Measurements from ENCODE around the gene CCDC121.

CCDC121 gene, protein sequence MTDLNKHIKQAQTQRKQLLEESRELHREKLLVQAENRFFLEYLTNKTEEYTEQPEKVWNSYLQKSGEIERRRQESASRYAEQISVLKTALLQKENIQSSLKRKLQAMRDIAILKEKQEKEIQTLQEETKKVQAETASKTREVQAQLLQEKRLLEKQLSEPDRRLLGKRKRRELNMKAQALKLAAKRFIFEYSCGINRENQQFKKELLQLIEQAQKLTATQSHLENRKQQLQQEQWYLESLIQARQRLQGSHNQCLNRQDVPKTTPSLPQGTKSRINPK

DNA sequence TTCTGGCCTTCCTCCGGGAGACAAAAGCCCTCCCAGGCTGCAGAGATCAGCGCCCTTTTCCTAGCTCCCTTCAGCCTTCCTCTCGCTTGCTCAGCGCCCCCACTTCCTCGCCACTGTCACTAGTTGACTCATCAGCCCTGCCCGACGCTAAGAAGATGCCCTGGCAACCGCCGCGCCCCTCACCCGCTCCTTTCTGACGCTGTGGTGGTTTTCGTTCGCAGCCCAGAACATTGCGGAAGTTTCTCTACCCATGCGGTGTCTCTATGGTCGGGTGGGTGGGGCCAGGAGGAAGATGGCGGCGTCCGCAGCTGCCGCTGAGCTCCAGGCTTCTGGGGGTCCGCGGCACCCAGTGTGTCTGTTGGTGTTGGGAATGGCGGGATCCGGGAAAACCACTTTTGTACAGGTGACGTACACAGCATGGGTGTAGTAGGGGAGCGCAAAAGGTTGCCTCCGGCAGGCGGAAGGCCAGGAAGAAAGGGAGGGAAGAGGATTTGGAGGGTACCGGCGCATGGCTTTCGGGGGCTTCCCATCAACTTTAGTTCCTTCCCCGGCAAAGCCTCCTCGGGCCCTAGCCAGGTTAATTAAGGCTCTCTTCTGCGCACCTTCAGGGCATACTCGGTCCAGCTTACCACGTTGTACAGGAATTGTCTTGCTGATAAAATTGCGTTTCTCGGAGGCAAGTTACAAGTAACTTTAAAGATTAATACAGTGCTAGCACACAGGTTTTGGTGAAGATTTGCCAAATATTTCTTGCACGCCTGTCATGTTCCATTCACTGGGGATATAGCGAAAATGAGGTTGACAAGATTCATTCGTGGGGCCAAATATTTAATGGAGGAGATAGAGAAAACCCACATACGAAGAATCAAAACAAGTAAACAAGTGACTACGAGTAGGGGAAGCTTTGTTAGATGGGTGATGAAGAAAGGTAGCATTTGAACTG lies at the start of gene CCDC121, which contains the start of gene GPN1:
TSS of gene CCDC121 (minus strand) at position 246 of the 943 bp plus-strand sequence. CDS start 1,213 bp downstream, outside the sequence.
TSS of gene GPN1 (plus strand) at position 284 of the 943 bp plus-strand sequence. CDS start at position 293, 9 bp downstream.
- TF ChIP-seq, protein P1, sequence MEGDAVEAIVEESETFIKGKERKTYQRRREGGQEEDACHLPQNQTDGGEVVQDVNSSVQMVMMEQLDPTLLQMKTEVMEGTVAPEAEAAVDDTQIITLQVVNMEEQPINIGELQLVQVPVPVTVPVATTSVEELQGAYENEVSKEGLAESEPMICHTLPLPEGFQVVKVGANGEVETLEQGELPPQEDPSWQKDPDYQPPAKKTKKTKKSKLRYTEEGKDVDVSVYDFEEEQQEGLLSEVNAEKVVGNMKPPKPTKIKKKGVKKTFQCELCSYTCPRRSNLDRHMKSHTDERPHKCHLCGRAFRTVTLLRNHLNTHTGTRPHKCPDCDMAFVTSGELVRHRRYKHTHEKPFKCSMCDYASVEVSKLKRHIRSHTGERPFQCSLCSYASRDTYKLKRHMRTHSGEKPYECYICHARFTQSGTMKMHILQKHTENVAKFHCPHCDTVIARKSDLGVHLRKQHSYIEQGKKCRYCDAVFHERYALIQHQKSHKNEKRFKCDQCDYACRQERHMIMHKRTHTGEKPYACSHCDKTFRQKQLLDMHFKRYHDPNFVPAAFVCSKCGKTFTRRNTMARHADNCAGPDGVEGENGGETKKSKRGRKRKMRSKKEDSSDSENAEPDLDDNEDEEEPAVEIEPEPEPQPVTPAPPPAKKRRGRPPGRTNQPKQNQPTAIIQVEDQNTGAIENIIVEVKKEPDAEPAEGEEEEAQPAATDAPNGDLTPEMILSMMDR (IDR thresholded peaks at IDR 0.05; ENCODE audit: low read length, missing control alignments) = no peak
- peak within 1 kb of the TSS; percentile 92 for H3K4me3 ChIP-seq (replicated peaks; ENCODE audit: low read depth, low read length)
- DNase-seq (ENCODE audit: low read depth) = peak; percentile 91

DNA sequence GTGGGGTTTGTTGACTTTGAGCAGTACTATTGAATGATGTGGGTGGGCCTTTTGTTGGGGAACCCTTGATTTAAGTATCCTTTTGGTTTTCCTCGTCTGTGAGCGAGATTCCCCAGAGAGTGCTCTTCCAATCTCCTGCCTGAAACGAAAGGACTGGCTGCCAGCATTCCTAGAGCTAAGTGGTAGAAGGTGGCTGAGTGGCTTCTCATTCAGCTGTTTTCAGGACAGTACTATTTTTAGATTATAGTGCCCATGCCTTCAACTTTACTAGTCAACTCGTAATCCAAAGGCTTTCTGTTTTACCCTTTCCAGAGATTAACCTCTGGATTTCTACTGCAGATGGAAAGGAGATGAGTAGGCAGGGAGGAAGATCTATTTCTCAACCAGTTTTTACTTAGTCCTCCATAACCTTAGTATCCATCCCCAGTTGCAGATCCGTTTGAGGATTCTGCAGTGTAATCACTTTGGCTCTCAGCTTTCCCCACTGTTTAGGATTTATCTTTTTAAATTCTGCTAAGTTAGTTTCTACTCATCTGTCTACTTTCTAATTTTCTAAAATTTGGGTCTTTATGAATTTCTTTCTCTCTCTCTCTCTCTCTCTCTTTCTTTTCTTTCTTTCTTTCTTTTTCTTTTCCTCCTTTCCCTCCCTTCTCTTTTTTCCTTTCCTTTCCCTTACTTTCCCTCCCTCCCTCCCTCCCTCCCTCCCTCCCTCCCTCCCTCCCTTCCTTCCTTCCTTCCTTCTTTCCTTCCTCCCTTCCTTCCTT lies 44.1 kb upstream of the CCDC121 start:
- TF ChIP-seq, protein P1 (IDR thresholded peaks at IDR 0.05; ENCODE audit: low read length, missing control alignments) = no peak
- DNase-seq (ENCODE audit: low read depth) = no peak
- H3K4me3 ChIP-seq (replicated peaks; ENCODE audit: low read depth, low read length) = no peak overlapping the region

DNA sequence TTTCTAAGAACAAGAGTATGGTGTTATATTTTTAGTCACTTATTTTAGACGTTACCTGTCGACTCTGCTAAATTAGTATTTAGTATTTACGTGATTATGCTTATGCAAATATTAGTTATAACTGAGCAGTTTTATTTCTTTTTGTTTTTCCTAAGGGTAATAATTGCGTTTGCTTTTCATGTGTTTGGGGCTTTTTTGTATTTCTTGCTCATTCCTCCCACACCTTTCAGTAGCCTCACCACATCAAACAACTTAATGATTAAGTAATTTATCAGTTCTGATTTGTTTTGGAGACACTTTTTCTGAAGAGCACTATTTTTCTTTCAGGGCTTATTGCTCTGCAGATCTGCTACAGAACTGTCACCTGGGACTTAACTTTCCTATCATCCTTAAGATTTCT lies 42.4 kb upstream of the CCDC121 start:
- TF ChIP-seq, protein P1 (IDR thresholded peaks at IDR 0.05; ENCODE audit: low read length, missing control alignments) = no peak
- no peak overlapping the region for H3K4me3 ChIP-seq (replicated peaks; ENCODE audit: low read depth, low read length)
- no peak for DNase-seq (ENCODE audit: low read depth)

DNA sequence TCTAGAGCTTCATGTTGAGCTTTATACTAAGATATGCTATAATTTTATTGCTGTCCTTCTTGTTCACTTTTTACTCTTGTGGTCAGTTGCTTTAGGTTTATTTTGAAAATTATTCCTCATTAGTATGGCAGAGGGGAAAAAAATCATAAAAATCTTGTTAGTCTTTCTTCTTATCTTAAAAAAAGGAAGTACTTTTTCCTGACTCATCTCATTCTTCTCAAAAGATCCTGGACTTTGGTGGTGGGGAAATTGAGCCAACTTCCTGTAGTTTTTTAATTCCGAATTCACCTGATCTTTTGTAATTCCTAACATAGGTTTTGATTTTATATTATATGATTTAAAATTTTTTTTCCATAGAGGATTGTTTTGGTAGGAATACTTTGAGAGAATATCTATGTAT lies 38.6 kb upstream of the CCDC121 start:
- no peak overlapping the region for H3K4me3 ChIP-seq (replicated peaks; ENCODE audit: low read depth, low read length)
- TF ChIP-seq, protein P1 (IDR thresholded peaks at IDR 0.05; ENCODE audit: low read length, missing control alignments) = no peak
- peak; percentile 16 for DNase-seq (ENCODE audit: low read depth)

DNA sequence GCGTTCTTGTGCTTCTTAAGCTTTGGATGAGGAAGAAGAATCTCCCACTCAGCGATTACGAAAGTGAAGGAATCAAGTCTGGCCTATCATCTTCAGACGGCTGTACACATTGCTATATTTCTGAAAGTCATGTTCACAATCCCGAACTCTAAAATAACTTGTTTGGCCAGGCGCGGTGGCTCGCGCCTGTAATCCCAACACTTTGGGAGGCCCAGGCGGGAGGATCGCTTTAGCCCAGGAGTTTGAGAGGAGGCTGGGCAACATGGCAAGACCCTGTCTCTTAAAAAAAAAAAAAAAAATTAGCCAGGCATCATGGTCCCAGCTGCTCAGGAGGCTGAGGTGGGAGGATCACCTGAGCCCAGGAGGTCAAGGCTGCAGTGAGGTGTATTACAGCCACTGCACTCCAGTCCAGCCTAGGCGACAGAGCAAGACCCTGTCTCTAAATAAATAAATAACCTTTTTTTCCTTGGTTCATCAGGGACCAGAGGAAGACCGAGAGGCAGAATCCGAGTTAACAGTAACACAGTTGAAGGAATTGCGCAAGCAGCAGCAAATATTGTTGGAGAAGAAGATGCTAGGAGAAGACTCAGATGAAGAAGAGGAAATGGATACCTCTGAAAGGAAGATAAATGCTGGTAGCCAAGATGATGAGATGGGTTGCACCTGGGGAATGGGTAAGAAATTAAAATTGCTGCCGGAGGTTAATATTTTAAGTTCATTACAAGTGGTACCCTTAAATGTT lies 36.0 kb upstream of the CCDC121 start:
- TF ChIP-seq, protein P1 (IDR thresholded peaks at IDR 0.05; ENCODE audit: low read length, missing control alignments) = no peak
- DNase-seq (ENCODE audit: low read depth) = no peak
- peak overlapping the region; percentile 90 for H3K4me3 ChIP-seq (replicated peaks; ENCODE audit: low read depth, low read length)

DNA sequence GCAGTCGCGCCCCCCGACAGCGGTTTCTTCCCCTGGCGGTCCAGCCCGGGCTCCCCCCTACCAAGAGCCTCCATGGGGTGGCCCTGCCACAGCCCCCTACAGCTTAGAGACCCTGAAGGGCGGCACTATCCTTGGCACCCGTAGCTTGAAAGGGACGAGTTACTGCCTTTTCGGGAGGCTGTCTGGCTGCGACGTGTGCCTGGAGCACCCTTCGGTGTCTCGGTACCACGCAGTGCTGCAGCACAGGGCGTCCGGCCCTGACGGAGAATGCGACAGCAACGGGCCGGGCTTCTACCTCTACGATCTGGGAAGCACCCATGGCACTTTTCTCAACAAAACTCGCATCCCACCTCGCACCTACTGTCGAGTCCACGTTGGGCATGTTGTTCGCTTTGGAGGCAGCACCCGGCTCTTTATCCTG lies 35.4 kb upstream of the CCDC121 start:
- peak overlapping the region; percentile 90 for H3K4me3 ChIP-seq (replicated peaks; ENCODE audit: low read depth, low read length)
- TF ChIP-seq, protein P1 (IDR thresholded peaks at IDR 0.05; ENCODE audit: low read length, missing control alignments) = no peak
- no peak for DNase-seq (ENCODE audit: low read depth)

Data from fibroblast of pulmonary artery (primary cell).